A549 treated with CpdA at 1 μM for 4 hours (cell line): ENCODE measurements around the gene WAS. TPM values are rescaled to one million over a fixed set of nuclear protein-coding genes. Genes with fewer than 3 reads are reported as not detected.

Experiments
- total RNA-seq: library from RNA; stranded (reverse); fragments of 200-300 nt; extraction: Qiagen RNA extraction; gene quantifications from 5 replicates; pipeline ENCODE4 v1.2.3, GENCODE V29; 2022; ENCODE audit warnings: low read depth

Gene WAS
- total RNA-seq, result 0.12 to 0.33 TPM (median 0.28 TPM) in 4 of 5 replicates, not detected in the other

DNA sequence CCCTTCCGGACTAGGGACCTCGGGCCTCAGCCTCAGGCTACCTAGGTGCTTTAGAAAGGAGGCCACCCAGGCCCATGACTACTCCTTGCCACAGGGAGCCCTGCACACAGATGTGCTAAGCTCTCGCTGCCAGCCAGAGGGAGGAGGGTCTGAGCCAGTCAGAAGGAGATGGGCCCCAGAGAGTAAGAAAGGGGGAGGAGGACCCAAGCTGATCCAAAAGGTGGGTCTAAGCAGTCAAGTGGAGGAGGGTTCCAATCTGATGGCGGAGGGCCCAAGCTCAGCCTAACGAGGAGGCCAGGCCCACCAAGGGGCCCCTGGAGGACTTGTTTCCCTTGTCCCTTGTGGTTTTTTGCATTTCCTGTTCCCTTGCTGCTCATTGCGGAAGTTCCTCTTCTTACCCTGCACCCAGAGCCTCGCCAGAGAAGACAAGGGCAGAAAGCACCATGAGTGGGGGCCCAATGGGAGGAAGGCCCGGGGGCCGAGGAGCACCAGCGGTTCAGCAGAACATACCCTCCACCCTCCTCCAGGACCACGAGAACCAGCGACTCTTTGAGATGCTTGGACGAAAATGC, at the start of gene WAS:
Gene WAS (plus strand): TSS at position 389 of the 572 bp plus-strand sequence. CDS start 55 bp downstream, at position 444.

DNA sequence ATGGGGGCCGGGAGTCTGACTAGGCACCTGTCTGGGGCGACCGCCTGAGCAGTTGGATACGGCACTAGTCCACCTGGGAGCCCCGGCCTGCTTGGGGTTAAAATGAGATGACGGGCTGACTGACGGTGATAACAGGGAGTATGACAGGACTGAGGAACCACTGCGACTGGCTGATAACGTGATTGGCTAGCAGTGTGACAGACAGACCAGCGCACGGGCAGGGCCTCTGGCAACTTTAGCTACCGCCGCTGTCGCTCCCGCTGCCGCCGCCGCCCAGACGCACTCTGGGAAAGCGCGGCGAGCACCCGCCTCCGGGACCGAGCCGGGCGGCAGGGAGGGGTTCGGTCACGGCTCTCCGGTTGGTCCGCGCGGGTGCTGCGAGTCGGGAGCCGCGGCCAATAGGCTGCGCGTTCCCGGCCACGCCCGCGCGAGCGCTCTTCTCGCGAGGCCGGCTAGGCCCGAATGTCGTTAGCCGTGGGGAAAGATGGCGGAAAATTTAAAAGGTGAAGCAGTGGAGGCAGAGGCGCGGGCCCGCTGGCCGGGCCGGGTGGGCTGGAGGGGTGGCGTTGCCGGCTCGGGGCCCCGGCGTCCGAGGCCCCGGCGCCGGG, 12.8 kb downstream of the WAS start, which contains the start of gene SUV39H1:
Gene SUV39H1 (plus strand): TSS at position 434 of the 608 bp plus-strand sequence. CDS start 51 bp downstream, at position 485.

Other genes with a start within 250 kb of the WAS start
- 0.07 to 0.46 TPM (median 0.09 TPM) in 3 of 5 replicates, not detected in the others for gene SLC38A5, start 213.5 kb upstream of the WAS start, total RNA-seq
- 68.5 to 74.7 TPM (median 70.1 TPM) in 5 replicates for gene FTSJ1, start 207.6 kb upstream of the WAS start, total RNA-seq
- gene PORCN, start 174.8 kb upstream of the WAS start, total RNA-seq, result 15.2 to 18.0 TPM (median 17.6 TPM) in 5 replicates
- gene EBP, start 162.0 kb upstream of the WAS start, total RNA-seq, result 109 to 152 TPM (median 137 TPM) in 5 replicates
- 8.1 to 12.5 TPM (median 11.7 TPM) in 5 replicates for gene TBC1D25, start 144.1 kb upstream of the WAS start, total RNA-seq
- gene RBM3, start 109.3 kb upstream of the WAS start, total RNA-seq, result 303 to 494 TPM (median 317 TPM) in 5 replicates
- gene WDR13, start 86.3 kb upstream of the WAS start, total RNA-seq, result 48.4 to 73.1 TPM (median 64.9 TPM) in 5 replicates
- 21.5 to 23.4 TPM (median 21.8 TPM) in 5 replicates for gene SUV39H1, start 12.9 kb downstream of the WAS start, total RNA-seq
- not detected in 5 replicates for gene GLOD5, start 77.9 kb downstream of the WAS start, total RNA-seq
- not detected in 5 replicates for gene GATA1, start 102.8 kb downstream of the WAS start, total RNA-seq
- 22.9 to 33.4 TPM (median 29.2 TPM) in 5 replicates for gene HDAC6, start 118.3 kb downstream of the WAS start, total RNA-seq
- gene ERAS, start 142.7 kb downstream of the WAS start, total RNA-seq, result 0.10 TPM in 1 of 5 replicates, not detected in the others
- gene PCSK1N, start 151.8 kb downstream of the WAS start, total RNA-seq, result 18.4 to 50.4 TPM (median 44.8 TPM) in 5 replicates
- gene TIMM17B, start 214.0 kb downstream of the WAS start, total RNA-seq, result 80.5 to 110 TPM (median 105 TPM) in 5 replicates
- 97.6 to 109 TPM (median 105 TPM) in 5 replicates for gene PQBP1, start 214.1 kb downstream of the WAS start, total RNA-seq
- 53.9 to 71.3 TPM (median 67.3 TPM) in 5 replicates for gene SLC35A2, start 227.8 kb downstream of the WAS start, total RNA-seq
- 10.7 to 12.1 TPM (median 11.5 TPM) in 5 replicates for gene PIM2, start 235.2 kb downstream of the WAS start, total RNA-seq